NCI-H146 treated with DMSO at 0.1 percent for 48 hours (cell line): ENCODE data around the gene COL10A1.
"Not testable (repeated sequence)": the region's sequence is repeated elsewhere in the genome, so short reads cannot be mapped to it uniquely, and the experiment has no call there.

Experiments used
- DNase-seq: peaks from one replicate; lab custom pipeline; 2025; ENCODE audit not compliant: unreplicated experiment; lab: John Stamatoyannopoulos, UW

COL10A1 gene

GRCh38 chr6:116127771-116128493, 2.0 kb upstream of the COL10A1 start:
- no peak for DNase-seq

GRCh38 chr6:116120430-116120829, 5.5 kb downstream of the COL10A1 start:
- no peak for DNase-seq

- no peak for DNase-seq
Measured at GRCh38 chr6:116118608-116119007, 7.3 kb downstream of the COL10A1 start.

- no peak for DNase-seq
Measured at GRCh38 chr6:116115781-116116180, 10.2 kb downstream of the COL10A1 start.

- DNase-seq, result no peak
Measured at GRCh38 chr6:116113386-116113785, 12.5 kb downstream of the COL10A1 start.

- peak; percentile 5 for DNase-seq
Measured at GRCh38 chr6:116111552-116112528, 14.1 kb downstream of the COL10A1 start.

- no peak for DNase-seq
Measured at GRCh38 chr6:116108836-116109235, 17.1 kb downstream of the COL10A1 start.

- no peak for DNase-seq
Measured at GRCh38 chr6:116106146-116106545, 19.8 kb downstream of the COL10A1 start.

GRCh38 chr6:116105247-116105646, 20.7 kb downstream of the COL10A1 start:
- no peak for DNase-seq

- DNase-seq, result no peak
Measured at GRCh38 chr6:116104636-116105035, 21.3 kb downstream of the COL10A1 start.

- DNase-seq, result no peak
Measured at GRCh38 chr6:116102873-116103272, 23.1 kb downstream of the COL10A1 start.

GRCh38 chr6:116101790-116102189, 24.1 kb downstream of the COL10A1 start:
- no peak for DNase-seq

- DNase-seq, result no peak
Measured at GRCh38 chr6:116101302-116101718, 24.6 kb downstream of the COL10A1 start.

- peak; percentile 77 for DNase-seq
Measured at GRCh38 chr6:116100419-116101301, 25.3 kb downstream of the COL10A1 start, which contains the start of gene NT5DC1. Gene NT5DC1, plus strand, starts transcription at chr6:116100853. Its CDS starts 78 bp downstream, at chr6:116100931.

GRCh38 chr6:116099036-116099435, 26.9 kb downstream of the COL10A1 start:
- DNase-seq, result no peak

GRCh38 chr6:116096979-116097816, 28.7 kb downstream of the COL10A1 start:
- DNase-seq, result peak; percentile 8

GRCh38 chr6:116096048-116096759, 29.7 kb downstream of the COL10A1 start:
- not testable (repeated sequence) for DNase-seq

GRCh38 chr6:116094041-116094440, 31.9 kb downstream of the COL10A1 start:
- DNase-seq, result no peak

- no peak for DNase-seq
Measured at GRCh38 chr6:116090251-116090650, 35.7 kb downstream of the COL10A1 start.
